Amniotic epithelial cell (primary cell): Measurements from ENCODE around the gene PLAAT3.
"Not testable (repeated sequence)": the region's sequence is repeated elsewhere in the genome, so short reads cannot be mapped to it uniquely, and the experiment has no call there.

Experiments
- DNase-seq: peaks from one replicate; pipeline ENCODE4 v3.0.0-alpha.2; 2010; ENCODE audit warnings: low read depth

The PLAAT3 gene

DNA sequence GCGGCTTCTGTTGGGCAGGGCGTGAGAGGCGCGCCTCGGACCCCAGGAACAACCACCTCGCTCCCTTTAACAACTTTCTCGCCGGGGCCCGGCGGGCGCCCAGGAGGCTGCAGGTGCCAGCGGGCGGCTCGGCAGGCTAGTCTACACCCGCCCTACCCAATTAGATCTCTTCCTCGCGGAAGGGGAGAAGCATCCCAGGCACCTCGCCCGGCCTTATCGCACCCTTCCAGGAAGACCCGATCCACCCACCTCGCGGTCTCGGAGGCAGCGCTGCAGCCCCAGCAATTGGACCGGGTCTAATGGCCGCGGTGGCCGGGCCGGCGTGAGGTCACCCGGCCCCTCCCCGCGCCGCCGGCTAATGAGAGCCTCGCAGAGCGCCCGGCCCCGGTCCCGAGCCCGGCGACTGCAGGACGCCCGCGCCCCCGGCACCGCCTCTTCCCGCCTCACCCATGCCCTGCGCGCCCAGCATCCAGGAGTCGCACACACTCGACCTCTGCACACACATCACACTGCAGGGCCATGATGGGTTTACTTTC is at the start of gene PLAAT3:
TSS of gene PLAAT3 (minus strand) at position 298 of the 536 bp plus-strand sequence. CDS start 419 bp downstream, outside the sequence.
- DNase-seq = peak; percentile 26

DNA sequence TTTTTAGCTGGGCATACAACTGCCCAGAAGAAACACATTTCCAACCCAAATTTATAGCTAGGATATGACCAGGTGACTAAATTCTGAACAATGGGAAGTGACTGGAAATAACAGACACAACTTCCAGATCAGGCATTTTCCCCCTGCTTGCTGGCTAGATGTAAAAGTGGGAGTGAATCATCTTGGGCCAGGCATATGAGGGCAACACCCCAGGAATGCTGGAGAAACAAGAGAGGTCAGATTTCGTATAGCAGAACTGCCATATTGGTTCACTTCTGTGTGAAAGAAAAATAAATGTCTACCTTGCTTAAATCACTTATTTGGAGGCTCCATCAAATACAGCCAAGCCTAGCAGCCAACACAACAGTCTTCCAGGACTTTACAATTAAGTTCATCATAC is 49.6 kb upstream of the PLAAT3 start:
- DNase-seq = peak; percentile 78

DNA sequence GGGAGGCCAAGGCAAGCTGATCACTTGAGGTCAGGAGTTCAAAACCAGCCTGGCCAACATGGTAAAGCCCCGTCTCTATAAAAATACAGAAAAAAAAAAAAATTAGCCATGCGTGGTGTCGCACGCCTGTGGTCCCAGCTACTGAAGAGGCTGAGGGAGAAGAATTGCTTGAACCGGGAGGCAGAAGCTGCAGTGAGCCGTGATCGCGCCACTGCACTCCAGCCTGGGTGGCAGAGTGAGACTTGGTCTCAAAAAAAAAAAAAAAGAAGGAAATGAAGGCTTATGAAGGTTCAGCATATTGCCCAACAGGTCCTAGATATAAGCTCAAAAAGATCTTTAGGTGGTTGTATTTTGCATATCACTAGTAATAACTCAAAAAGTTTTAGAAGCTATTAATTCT is 46.7 kb upstream of the PLAAT3 start:
- DNase-seq = no peak

DNA sequence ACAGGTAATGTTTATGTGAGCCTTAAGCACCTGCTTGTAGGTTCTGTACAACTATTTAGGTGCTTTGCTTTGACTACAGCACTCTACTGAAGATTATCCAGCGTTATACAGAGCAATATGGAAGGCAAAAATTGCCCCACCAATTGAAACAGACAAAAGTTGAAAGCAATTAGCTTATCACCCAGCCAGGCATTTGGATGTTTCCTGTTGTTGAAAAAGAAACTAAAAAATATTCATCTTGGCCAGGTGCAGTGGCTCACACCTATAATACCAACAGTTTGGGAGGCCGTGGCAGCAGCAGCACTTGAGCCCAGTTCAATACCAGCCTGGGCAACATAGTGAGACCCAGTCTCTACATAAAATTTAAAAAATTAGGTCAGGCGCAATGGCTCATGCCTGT is 38.4 kb upstream of the PLAAT3 start:
- DNase-seq = no peak

DNA sequence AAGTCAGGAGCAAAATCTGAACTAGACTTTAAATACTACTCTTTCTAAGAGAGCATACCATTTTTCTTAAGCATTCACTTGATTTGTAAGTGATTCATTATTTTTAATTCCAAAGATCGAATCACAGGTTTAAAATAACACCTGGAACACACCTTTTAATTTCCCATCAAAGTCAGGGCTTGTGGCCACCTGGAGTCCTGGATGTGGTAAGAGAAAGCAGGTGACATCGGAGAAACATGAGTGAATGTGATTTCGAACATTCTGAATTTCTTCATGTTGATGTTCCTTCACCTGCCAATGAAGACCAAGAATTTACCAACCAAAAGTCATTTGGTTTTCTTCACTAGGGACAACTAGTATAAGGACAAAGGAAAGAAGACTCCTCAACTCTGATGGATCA is 29.0 kb upstream of the PLAAT3 start:
- no peak for DNase-seq

DNA sequence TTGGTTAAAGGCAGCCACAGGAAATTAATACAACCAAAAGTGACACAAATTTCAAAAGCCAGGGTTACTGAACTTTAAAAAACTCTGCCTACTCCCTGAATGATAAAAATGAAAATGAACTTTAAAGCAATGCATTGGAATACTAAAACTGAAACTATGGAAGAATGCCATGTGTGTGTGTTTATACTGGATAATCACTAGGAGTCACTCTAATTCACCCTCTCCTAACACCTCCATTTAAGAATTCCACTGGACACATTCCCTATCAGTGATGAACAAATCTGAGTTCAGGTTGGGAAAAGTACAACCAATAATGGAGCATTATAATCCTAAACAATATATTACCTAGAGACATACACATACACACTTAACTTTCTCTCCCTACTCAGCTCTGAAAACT is 27.5 kb upstream of the PLAAT3 start:
- DNase-seq = peak; percentile 42

DNA sequence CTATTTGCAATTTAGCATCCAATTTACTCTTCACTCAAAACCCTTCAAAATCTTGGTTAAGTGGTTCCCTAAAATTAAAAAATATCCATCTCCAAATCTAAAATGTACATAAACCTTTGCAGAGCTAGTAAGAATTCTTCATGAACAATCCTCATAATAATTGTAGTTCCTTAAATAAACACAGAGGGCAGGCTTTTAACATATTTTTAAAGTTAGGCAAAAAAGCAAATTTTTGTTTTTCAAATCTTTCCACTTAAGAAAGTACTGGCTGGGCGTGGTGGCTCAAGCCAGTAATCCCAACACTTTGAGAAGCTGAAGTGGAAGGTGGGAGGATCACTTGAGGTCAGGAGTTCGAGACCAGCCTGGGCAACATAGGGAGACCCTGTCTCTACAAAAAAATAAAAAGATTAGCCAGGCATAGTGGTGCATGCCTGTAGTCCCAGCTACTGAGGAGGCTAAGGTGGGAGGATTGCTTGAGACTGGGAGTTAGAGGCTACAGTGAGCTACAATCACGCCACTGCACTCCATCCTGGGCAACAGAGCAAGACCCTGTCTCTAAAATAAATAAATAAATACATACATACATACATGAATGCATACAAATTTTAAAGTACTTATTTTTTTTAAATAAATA is 25.1 kb upstream of the PLAAT3 start:
- peak; percentile 33 for DNase-seq

DNA sequence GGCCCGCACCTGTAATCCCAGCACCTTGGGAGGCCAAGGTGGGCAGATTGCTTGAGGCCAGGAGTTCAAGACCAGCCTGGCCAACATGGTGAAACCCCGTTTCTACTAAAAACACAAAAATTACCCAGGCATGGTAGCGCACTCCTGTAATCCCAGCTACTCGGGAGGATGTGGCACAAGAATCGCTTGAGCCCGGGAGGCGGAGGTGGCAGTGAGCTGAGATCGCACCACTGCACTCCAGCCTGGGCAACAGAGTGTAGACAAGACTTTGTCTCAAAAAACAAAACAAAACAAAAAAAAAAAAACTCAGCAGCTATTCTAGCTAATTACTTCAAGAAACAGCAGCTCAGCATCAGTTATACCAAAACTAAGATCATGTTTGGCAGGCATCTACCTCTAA is 24.2 kb upstream of the PLAAT3 start:
- not testable (repeated sequence) for DNase-seq

DNA sequence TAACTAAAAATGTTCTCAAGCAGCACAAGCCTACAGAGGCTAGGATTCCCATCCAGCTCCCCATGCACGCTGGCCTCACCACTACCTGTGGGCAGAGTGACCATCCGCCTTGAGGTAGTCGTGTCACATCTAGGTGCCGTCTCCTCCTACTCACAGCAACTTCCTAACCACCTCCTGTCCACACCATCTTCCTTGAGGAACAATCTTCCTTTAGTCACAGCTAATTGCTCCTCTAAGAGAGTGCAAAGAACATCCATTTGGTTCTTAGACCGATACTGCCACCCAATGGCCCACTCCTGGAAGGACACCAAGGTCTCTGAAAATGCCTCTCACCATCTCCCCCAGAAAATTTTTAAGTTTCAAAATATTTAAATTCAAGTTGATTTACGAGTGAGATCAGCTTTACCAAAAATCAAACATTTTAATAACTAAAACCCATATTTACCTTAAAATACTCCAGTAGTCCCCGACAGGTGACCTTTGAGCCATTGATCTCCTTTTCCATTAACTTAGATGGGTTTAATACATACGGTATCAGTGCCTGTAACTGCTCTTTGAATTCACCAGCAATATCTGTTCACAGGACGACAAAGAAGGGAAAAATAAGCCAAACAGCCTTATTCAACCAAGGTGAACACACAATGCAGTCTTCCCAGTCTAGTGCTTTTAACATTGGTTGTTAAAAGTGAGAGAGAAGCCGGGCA is 21.7 kb upstream of the PLAAT3 start:
- peak; percentile 64 for DNase-seq

DNA sequence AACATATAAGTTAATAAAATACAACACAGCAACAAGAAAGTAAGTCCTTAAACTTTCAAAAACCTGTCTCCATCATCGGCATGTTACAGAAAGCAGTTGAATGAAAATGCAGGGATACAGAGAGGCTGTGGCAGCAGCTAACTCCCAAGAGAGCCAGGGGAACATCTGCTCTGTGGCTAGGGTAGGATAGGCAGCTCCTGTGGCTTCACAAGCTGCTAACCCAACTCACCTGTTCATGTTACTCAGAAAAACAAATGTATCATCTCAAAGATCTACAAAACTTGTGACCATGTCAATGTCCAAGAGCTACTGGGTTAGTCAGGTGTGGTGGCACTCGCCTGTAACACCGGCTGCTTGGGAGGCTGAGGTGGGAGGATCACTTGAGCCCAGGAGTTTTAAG is 15.2 kb upstream of the PLAAT3 start:
- DNase-seq = no peak

DNA sequence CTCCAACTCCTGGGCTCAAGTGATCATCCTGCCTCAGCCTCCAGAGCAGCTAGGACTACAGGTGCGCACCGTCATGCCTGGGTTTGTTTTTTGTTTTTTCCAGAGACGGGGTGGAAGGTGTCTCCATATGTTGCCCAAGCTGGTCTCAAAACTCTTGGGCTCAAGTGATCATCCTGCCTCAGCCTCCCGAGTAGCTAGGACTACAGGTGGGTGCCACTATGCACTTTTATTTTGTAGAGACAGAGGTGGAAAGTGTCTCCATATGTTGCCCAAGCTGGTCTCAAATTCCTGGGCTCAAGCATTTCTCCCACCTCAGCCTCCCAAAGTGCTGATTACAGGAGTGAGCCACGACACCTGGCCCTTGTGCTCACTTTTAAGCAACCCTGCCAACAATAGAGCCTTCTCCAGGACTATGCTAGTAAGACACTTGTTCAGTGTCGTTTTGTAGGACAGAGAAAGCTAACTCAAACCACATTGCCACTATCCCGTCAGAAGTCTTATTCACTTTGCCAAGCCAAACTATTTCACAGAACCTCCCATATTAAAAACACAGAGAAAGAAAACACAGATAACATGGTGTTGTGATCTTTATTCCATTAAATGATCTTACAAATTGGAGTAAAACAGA is 9.4 kb upstream of the PLAAT3 start:
- DNase-seq = no peak

DNA sequence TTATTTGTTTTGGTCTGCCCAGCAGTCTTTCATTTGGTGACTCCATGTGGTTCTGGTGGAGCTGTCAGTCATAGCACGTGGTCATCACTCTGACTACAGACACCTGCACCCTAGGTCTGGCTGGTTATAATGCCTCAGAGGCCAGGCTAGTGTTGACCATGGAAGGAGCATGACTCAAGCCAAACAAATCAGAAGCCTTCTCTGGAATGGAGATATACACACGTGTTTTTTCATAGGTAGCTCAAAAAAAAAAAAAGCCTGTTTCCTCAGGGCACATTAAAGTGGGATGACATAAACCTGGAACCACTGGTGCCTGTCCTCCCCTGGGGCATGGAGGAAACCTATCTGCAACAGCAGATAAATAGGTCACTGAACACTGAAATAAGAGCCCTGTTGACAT is 8.1 kb upstream of the PLAAT3 start:
- no peak for DNase-seq

DNA sequence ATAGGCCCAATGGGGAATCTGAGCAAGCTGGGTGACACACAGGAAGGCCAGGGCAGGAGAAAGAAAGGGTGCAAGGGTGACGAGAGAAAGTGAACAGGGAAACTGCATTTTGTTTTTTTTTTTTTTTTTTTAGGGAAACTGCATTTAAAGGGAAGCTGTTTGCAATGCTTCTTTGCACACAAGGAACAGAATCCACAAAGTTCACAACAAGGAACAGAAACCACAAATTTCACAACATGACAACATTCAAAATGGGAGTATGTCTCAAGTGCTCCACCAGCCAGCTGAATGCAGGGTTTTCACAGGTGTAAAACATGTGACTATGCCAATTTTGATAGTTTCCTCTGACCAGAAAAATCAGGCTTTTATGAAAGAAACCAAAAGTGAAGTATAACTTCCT is 6.8 kb upstream of the PLAAT3 start:
- peak; percentile 47 for DNase-seq

DNA sequence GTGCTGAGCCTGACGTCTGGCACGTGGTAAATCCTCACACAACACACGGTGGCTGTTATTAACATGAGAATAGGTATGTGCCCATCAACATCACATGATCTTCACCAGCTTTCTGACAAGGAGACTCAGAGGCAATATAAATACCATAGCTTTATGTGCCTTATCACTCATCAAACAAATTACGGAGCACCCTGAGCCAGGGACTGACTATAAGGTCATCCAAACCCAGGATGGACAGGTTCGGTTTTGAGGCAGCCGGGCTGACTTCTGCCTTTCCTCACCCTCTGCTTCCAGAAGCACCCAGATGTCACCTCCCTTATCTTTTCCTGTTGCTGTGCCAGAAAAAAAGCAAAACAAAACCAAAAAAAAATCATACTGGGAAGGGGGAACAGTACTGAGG is 5.7 kb upstream of the PLAAT3 start:
- DNase-seq = no peak

DNA sequence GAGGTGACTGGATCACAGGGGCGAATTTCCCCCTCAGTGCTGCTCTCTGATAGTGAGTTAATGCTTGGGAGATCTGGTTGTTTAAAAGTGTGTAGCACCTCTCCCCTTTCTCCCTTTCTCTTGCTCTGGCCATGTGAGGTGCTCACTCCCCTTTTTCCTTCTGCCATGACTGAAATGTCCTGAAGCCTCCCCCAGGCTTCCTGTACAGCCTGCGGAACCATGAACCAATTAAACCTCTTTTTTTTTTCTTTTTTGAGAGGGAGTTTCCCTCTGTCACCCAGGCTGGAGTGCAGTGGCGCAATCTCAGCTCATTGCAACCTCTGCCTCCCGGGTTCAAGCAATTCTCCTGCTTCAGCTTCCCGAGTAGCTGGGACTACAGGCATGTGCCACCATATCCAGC is 3.5 kb upstream of the PLAAT3 start:
- not testable (repeated sequence) for DNase-seq

DNA sequence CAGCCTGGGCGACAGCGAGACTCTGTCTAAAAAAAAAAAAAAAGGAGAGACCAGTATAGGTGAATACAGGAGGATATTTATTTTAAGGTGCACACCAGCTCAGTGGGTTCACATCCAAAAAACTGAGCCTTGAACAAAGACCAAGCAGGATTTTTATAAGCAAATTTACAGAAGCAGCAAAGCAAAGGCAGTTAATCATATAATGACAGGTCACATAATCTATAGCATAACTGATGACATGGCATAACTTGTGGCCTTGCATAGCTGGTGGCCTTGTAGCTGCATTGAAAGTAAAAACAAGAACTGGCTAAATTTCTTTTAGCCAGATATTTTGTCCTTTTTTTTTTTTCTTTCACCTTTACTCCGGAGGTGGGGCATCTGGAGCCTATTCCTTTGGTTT is 2.7 kb upstream of the PLAAT3 start:
- no peak for DNase-seq

DNA sequence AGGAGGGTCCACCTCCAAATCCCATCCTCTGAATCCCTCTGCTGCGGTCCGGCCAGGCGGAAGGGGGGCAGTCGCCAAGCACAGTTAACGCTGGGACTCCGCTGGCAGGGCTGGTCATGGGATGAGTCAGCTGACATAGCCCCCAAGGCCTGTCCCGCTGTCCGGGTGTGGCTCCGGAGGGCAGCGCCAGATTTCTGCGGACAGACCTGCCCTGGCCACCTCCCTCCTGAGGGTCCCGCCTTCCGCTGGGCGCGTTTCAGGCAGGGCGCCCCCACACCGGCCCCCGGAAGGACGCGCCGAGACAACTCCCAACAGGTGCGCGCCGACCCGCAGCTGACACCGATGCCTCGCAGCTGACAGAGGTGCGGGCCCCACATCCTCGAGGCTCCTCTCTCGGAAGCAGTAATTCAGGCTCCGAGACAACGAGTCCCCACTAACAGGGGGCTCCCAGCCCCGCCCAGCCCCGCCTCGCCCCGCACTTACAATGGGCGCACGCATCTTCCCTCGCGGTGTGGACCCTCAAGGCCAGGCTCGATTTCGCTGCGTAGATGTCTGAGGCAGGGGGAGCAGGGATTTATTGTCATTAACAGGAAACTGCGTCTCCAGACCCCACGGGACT is 607 bp downstream of the PLAAT3 start:
- no peak for DNase-seq

DNA sequence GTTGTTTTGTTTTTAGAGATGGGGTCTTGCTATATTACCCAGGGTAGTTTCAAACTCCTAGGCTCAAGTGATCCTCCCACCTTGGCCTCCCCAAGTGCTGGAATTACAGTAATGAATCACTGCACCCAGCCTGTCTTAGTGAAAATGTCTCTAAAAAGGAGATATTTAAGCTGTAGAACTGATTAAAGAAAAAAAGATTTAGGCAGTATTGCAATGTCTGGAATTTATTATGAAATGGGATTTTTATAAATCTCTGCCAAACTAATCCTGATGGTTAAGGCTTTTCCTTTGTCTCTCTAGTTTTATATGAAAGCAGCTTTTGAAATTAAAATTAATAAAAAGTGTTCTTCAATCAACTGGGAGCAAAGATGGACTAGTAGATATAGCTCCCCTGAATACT is 2.1 kb downstream of the PLAAT3 start:
- no peak for DNase-seq

DNA sequence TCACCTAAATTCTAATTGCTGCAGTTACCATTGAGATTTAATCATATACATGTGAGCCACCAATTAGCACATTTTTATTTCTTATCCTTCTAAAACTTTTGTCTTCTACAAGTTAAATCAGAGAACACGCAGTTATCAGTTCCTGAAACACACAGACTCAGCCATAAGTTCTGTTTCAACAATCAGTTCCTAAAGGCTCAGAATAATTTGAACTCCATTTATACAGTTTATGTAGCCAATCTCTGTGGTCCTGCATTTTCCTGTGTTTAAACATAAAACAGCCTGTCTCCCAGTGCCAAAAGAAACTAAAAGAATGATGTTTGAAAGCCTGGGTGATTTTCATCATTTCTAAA is 2.9 kb downstream of the PLAAT3 start:
- DNase-seq = no peak

DNA sequence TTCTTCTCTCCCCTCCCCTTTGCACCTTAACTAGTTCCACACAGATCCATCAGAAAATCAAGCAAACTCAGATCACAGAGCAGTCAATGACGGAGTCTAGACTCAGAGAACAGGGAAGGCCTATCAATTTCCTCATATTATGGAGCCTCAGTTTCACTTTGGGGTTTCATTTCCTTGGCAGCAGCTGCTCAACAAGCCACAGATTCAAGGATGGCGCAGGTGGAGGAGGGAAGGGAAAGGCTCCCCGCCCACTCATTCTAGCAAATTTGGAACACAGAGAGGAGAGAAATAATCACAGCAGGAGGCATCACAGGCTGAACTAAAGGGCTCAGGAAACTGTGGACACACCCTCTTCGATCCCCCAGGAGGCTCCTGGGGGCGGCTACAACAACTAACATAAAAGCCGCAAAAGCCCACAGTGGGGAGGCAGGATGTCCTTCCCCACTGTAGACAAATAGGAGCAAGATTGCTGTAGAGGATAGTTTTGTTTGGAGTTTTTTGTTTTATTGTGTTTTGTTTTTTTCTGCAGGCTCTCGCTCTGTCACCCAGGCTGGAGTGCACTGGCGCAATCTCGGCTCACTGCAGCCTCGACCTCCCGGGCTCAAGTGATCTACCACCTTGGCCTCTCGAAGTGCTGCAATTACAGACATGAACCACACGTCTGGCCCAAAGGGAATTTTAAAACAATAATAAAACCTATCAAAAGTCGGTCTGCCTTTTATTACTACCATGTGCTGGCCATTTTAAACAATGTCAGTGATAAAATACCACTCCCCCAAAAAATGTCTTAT is 3.4 kb downstream of the PLAAT3 start:
- no peak for DNase-seq

DNA sequence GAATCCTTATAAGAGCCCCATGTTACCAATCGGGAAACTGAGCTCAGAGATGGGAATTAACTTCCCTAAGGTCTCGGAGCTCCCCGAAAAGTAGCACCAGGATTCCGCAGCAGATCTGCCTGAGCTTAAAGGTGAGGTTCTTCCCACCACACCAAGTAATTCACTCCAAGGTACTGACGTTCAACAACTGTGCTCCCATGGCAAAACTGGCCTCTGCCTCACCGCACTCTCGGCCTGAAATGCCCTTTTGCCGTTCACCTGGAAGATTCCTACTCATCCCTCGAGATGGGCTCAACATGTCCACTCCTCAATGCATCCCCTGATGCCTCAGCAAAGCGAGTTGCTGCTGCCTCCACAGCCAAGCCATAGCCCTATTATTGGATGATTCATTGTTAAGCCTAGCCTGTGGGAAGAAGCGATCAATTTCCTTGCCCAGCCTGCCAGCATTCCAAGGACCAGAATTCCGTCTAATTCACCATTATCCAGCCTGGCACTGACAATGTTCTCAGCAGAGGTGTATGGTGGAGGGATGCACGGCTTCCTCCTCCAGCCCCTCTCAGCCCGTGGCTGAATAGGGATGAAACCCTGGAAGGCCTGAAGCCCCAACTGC is 4.2 kb downstream of the PLAAT3 start:
- no peak for DNase-seq

DNA sequence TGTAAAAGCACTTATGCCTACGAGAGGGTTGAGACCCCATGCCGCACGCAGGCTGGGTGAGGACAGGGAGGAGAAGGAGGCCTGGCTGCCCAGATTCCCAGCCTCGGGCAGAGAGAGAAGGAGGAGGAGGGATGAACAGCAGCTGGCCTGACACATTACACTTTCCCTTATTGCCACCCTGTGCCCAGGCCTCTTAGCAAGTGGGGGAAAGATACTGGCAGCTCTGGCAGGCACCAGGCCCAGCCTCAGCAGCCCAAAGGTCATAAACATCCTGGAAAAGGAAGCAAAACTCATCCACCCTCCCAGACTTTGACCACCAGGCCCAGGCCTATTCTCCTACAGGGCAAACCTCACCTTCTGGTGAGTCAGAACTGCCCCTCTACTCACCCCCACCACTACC is 4.7 kb downstream of the PLAAT3 start:
- no peak for DNase-seq
